ENCODE measurements around the gene IFRD1.

DNA sequence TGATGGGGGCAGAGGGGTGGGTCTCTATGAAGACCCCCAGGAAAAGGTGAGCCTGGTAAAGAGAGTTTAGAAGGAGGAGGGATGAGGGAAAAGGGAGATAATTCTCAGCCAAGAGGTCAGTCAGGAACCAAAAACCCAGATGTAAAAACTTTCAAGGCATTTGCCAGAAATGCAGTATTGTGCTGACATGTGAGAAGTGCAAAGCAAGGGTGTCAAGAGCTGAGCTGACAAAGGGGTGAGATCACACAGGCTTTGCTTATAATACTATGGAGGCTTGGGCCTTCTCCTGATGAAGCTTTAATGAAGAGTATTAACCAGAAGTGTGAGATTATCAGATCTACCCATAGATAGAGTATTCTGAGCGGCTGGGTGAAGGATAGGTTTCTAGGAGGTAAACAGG, 22.3 kb upstream of the IFRD1 start:
- TF ChIP-seq ZFP3 (CRISPR knock-in tag; IDR thresholded peaks at IDR 0.05) (no peak), RARB (CRISPR knock-in tag; IDR thresholded peaks at IDR 0.05) (no peak), PATZ1 (CRISPR knock-in tag; IDR thresholded peaks at IDR 0.05; ENCODE audit: borderline replicate concordance) (no peak), ZNF70 (CRISPR knock-in tag; IDR thresholded peaks at IDR 0.05) (no peak), GLIS3 (CRISPR knock-in tag; IDR thresholded peaks at IDR 0.05) (no peak), ZNF565 (CRISPR knock-in tag; conservative IDR thresholded peaks at IDR 0.05; ENCODE audit: low read depth) (no peak), ARNTL (CRISPR knock-in tag; IDR thresholded peaks at IDR 0.05; ENCODE audit: borderline replicate concordance, low read depth) (no peak), TSHZ2 (CRISPR knock-in tag; IDR thresholded peaks at IDR 0.05) (no peak), OSR1 (CRISPR knock-in tag; IDR thresholded peaks at IDR 0.05) (no peak), ZFP30 (CRISPR knock-in tag; IDR thresholded peaks at IDR 0.05) (no peak), PPARA (CRISPR knock-in tag; IDR thresholded peaks at IDR 0.05; ENCODE audit: borderline replicate concordance) (no peak), SNAI2 (CRISPR knock-in tag; IDR thresholded peaks at IDR 0.05) (no peak)
- TF ChIP-seq, protein P1, sequence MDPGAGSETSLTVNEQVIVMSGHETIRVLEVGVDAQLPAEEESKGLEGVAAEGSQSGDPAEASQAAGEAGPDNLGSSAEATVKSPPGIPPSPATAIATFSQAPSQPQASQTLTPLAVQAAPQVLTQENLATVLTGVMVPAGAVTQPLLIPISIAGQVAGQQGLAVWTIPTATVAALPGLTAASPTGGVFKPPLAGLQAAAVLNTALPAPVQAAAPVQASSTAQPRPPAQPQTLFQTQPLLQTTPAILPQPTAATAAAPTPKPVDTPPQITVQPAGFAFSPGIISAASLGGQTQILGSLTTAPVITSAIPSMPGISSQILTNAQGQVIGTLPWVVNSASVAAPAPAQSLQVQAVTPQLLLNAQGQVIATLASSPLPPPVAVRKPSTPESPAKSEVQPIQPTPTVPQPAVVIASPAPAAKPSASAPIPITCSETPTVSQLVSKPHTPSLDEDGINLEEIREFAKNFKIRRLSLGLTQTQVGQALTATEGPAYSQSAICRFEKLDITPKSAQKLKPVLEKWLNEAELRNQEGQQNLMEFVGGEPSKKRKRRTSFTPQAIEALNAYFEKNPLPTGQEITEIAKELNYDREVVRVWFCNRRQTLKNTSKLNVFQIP (CRISPR knock-in tag; IDR thresholded peaks at IDR 0.05; ENCODE audit: borderline replicate concordance, low read depth), result no peak

Measured in SK-N-SH treated with all-trans-retinoic acid at 6 μM for 48 hours (cell line).